K562 (cell line): ENCODE results near the gene TTBK2. TPM values are rescaled to one million over a fixed set of nuclear protein-coding genes. Genes with fewer than 3 reads are reported as not detected.

Experiments used
- ATAC-seq: fragments of 200-7000 bp; cut with Tn5 transposase; 3 replicates; pipeline ENCODE4 v1.9.1; 2020; ENCODE audit warnings: moderate library complexity
- BruUV-seq: library from RNA; stranded (reverse); fragments of 400-500 nt; replicated peaks from 2 replicates; lab custom pipeline; 2021; lab: Mats Ljungman, UMichigan
- CTCF ChIA-PET: fragments of 300-600 bp; formaldehyde crosslinking; extraction: SDS; loops from one replicate; lab custom pipeline; 2021; ENCODE audit warnings: low intra/inter-chr PET ratio; lab: Yijun Ruan, JAX
- POLR2A ChIA-PET: fragments of 300-600, 350-650 bp; sonication (Branson Sonifier 250); formaldehyde crosslinking; extraction: SDS; loops from one replicate; lab custom pipeline; 2021; ENCODE audit warnings: antibody characterized with exemption, inconsistent platforms; lab: Yijun Ruan, JAX
- DNase-seq, 4 experiments: peaks; one replicate each; pipeline versions ENCODE4 v3.0.0 to v3.0.0-alpha.2; 2011 to 2018; ENCODE audit warnings: low spot score in 3 of 4, mixed read lengths in 3 of 4; ENCODE audit errors: extremely low read depth in 1 of 4
- FAIRE-seq: peaks from 2 replicates; lab custom pipeline; 2011; peaks lifted over from hg19 to GRCh38; lab: Jason Lieb, UNC
- H2AFZ ChIP-seq: 2 replicates; pipeline ENCODE4 v1.6.0; 2011; ENCODE audit warnings: low read depth, low read length, control low read depth, inconsistent platforms
- H3K27ac ChIP-seq: fragments of 200-600 bp; 3 replicates; pipeline ENCODE4 v1.8.0; 2011; ENCODE audit warnings: low read depth, mild to moderate bottlenecking, control low read depth, inconsistent platforms, low read length, moderate library complexity, mixed read lengths; ENCODE audit errors: extremely low read depth
- H3K27me3 ChIP-seq, 2 experiments: fragments of 300-600 bp in 1 of 2; 2 replicates in 1 of 2; 3 replicates in 1 of 2; pipeline versions ENCODE4 v1.6.0 to v1.8.0; 2011; ENCODE audit warnings: inconsistent platforms in 2 of 2, low read length in 2 of 2, mild to moderate bottlenecking in 1 of 2, mixed read lengths in 1 of 2, moderate library complexity in 1 of 2; ENCODE audit not compliant: control insufficient read depth in 2 of 2, insufficient read depth in 2 of 2
- H3K36me3 ChIP-seq: fragments of 300-600 bp; 3 replicates; pipeline ENCODE4 v1.8.0; 2011; ENCODE audit warnings: mild to moderate bottlenecking, low read length, inconsistent platforms; ENCODE audit not compliant: control insufficient read depth, insufficient read depth
- H3K4me1 ChIP-seq, 2 experiments: fragments of 200-600 bp in 1 of 2; replicated peaks in 1 of 2; 2 replicates in 1 of 2; 3 replicates in 1 of 2; pipeline versions ENCODE4 v1.5.1 to v1.8.0; 2011; ENCODE audit warnings: inconsistent platforms in 2 of 2, low read length in 2 of 2, mild to moderate bottlenecking in 1 of 2, mixed read lengths in 1 of 2, moderate library complexity in 1 of 2; ENCODE audit not compliant: control insufficient read depth in 2 of 2, insufficient read depth in 2 of 2
- H3K4me2 ChIP-seq: 2 replicates; pipeline ENCODE4 v1.6.1; 2011; ENCODE audit warnings: low read length, control low read depth, inconsistent platforms, mixed read lengths; ENCODE audit not compliant: insufficient read depth
- H3K4me3 ChIP-seq: fragments of 200-600 bp; sonication (generic), shearing (Covaris generic); 2 replicates; pipeline ENCODE4 v1.5.1; 2016; ENCODE audit warnings: control low read depth, inconsistent platforms
- H3K79me2 ChIP-seq: fragments of 200-600 bp; 3 replicates; pipeline ENCODE4 v1.8.0; 2011; ENCODE audit warnings: low read length, inconsistent platforms; ENCODE audit not compliant: control insufficient read depth, insufficient read depth
- H3K9ac ChIP-seq, 2 experiments: 2 replicates each; pipeline versions ENCODE4 v1.6.0 to v1.6.1; 2011; ENCODE audit warnings: low read depth in 2 of 2, low read length in 2 of 2, control low read depth in 1 of 2, inconsistent platforms in 1 of 2, mild to moderate bottlenecking in 1 of 2, mixed read lengths in 1 of 2; ENCODE audit not compliant: insufficient read depth in 1 of 2
- H3K9me1 ChIP-seq: one replicate; pipeline ENCODE4 v1.6.0; 2011; ENCODE audit warnings: inconsistent platforms, mild to moderate bottlenecking, low read length, moderate library complexity; ENCODE audit not compliant: control insufficient read depth, insufficient read depth
- H3K9me3 ChIP-seq: replicated peaks from 2 replicates; pipeline ENCODE4 v1.5.1; 2011; ENCODE audit warnings: low read depth, low read length, inconsistent platforms; ENCODE audit not compliant: control insufficient read depth, insufficient read depth
- H4K20me1 ChIP-seq: replicated peaks from 2 replicates; pipeline ENCODE4 v1.6.1; 2011; ENCODE audit warnings: low read length, inconsistent platforms, mixed read lengths; ENCODE audit not compliant: control insufficient read depth, insufficient read depth
- HBP1 ChIP-seq: fragments of 450-650 bp; formaldehyde crosslinking; IDR thresholded peaks from 2 replicates; pipeline ENCODE4 v1.4.0; 2022; ENCODE audit warnings: missing genetic modification characterization
- HMGXB4 ChIP-seq: sonication (generic); formaldehyde crosslinking; IDR thresholded peaks from 2 replicates; pipeline ENCODE4 v1.8.1; 2023; ENCODE audit warnings: mild to moderate bottlenecking, missing genetic modification reagents
- NFIC ChIP-seq: fragments of 450-650 bp; IDR thresholded peaks from 2 replicates; pipeline ENCODE4 v1.6.1; 2017; ENCODE audit warnings: mild to moderate bottlenecking, inconsistent platforms
- ZBTB8A ChIP-seq: fragments of 450-650 bp; IDR thresholded peaks from 2 replicates; pipeline ENCODE4 v1.6.1; 2018; ENCODE audit warnings: mild to moderate bottlenecking, moderate library complexity; ENCODE audit not compliant: partially characterized antibody
- ZC3H4 ChIP-seq: sonication (generic); formaldehyde crosslinking; IDR thresholded peaks from 2 replicates; pipeline ENCODE4 v1.9.0; 2021; ENCODE audit warnings: missing genetic modification reagents, borderline replicate concordance
- WGBS: fragments of 100-300 bp; shearing (Covaris generic); methylation state at CpG from one replicate; pipeline ENCODE4 v1.1.6; 2016; ENCODE audit warnings: low coverage, mixed read lengths; ENCODE audit not compliant: insufficient coverage; ENCODE audit errors: missing lambda C conversion rate; 5-methylcytosine and 5-hydroxymethylcytosine counted together
- in situ Hi-C: fragments of 300-500 bp; cut with MboI; formaldehyde crosslinking; loops from 4 replicates; pipeline ENCODE4 v1.15.0; 2018; ENCODE audit warnings: inconsistent platforms, mixed read lengths
- intact Hi-C: fragments of 100-400 bp; cut with micrococcal nuclease; formaldehyde crosslinking; loops from 2 replicates; pipeline ENCODE4 v1.14.2; 2022
- polyA plus RNA-seq, 8 experiments: library from polyadenylated mRNA; depleted of rRNA in 4 of 8; stranded (reverse) in 5 of 8; unstranded in 3 of 8; fragments of >200 nt; fragmentation: Nextera tagmentation in 2 of 8; fragmentation: Illumina TruSeq in 1 of 8; extraction: Ambion mirVana in 2 of 8; extraction: Trizol in 1 of 8; gene quantifications; 2 replicates each; pipeline versions ENCODE4 v1.2.1 to v1.2.3, GENCODE V29; 2011 to 2014; ENCODE audit warnings: inconsistent platforms in 1 of 8, missing spikeins in 1 of 8
- total RNA-seq, 7 experiments: library from RNA; depleted of rRNA in 6 of 7; stranded (reverse); fragments of >200 nt in 6 of 7; fragmentation: Illumina TruSeq in 2 of 7; extraction: Trizol in 2 of 7; gene quantifications; 2 replicates each; pipeline versions ENCODE4 v1.2.1 to v1.2.3, GENCODE V29; 2011 to 2021; ENCODE audit warnings: low replicate concordance in 1 of 7
- TF ChIP-seq, protein P1 (sequence below): fragments of 250-450 bp; sonication (Bioruptor Pico); IDR thresholded peaks from 2 replicates; pipeline ENCODE4 v1.8.0; 2022; ENCODE audit warnings: inconsistent platforms, mild to moderate bottlenecking, moderate library complexity, borderline replicate concordance

TTBK2 gene
- total and polyA plus RNA-seq, 9 of the 15 experiments (the other 6 are each of a cell fraction or from before 2014, with no cell fraction given): 0.89 to 8.0 (median 4.8) TPM

DNA sequence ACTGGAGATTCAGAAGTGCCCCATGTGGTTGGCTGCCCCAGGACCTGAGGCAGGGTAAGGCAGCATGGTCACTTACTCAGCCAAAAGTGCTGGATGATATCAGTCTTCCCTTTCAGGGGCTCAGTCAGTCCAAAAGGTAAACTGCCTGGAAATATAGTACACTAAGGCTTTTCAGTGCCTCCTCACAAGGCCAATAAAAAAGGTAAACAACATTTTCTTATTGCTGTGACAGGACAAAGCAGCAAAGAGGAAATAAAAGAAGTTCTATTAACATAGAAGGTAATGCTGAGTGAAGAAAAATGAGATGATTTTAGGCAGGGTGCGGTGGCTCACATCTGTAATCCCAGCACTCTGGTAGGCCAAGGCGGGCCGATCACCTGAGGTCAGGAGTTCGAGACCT, 117.1 kb downstream of the TTBK2 start:
- no peaks in the 10 kb centered on the region for H4K20me1 ChIP-seq
- no peak overlapping the region for H2AFZ ChIP-seq
- H3K4me1 ChIP-seq: peaks cover 0 to 4% of the 10 kb centered on the region in 2 experiments; a peak in 1 of 5 replicates
- no peak for DNase-seq
- CTCF ChIA-PET: no interaction called here
- H3K79me2 ChIP-seq: no peaks in the 10 kb centered on the region
- no TSS peak for BruUV-seq
- no peak overlapping the region for H3K27ac ChIP-seq
- POLR2A ChIA-PET: no interaction called here
- in situ Hi-C loops (no loop called here), intact Hi-C loops (no loop called here)
- H3K36me3 ChIP-seq: 0 out of 3 replicates have a peak, but pooled peaks cover 2% of the 10 kb centered on the region
- 85% methylated on average over 4 of the region's 4 CpGs for WGBS
- H3K27me3 ChIP-seq: no peaks in the 10 kb centered on the region
- no peak overlapping the region for H3K4me3 ChIP-seq
- no peak overlapping the region for H3K9ac ChIP-seq
- H3K9me3 ChIP-seq: no peaks in the 10 kb centered on the region
- TF ChIP-seq NFIC (no peak), HBP1 (CRISPR knock-in tag) (no peak)
- FAIRE-seq: no peak
- no peaks in the 10 kb centered on the region for H3K9me1 ChIP-seq
- H3K4me2 ChIP-seq: no peak overlapping the region
- ATAC-seq: no peak

DNA sequence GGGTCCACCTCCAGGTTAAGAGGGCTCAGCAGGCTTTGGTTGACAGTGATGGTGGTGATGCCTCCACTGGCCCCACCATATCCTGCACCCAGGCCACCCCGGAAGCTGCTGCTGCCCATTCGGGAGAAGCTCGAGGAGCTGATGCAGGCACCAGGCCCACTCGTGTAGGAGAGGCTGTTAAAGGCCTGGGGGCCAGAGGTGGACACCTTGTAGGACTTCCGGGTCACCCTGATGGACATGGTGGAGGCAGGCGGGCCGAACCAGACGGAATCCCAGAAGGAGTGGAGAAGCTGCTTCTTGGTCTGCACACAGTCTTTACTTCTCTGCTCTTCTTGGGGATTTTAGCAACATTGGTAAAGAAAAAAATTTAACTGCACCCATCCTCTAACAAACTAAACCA, 118.4 kb downstream of the TTBK2 start:
- no peaks in the 10 kb centered on the region for H4K20me1 ChIP-seq
- TF ChIP-seq ZBTB8A (no peak), ZC3H4 (CRISPR knock-in tag) (no peak), HMGXB4 (CRISPR knock-in tag) (no peak)
- TF ChIP-seq, protein P1, sequence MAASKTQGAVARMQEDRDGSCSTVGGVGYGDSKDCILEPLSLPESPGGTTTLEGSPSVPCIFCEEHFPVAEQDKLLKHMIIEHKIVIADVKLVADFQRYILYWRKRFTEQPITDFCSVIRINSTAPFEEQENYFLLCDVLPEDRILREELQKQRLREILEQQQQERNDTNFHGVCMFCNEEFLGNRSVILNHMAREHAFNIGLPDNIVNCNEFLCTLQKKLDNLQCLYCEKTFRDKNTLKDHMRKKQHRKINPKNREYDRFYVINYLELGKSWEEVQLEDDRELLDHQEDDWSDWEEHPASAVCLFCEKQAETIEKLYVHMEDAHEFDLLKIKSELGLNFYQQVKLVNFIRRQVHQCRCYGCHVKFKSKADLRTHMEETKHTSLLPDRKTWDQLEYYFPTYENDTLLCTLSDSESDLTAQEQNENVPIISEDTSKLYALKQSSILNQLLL (CRISPR knock-in tag): no peak
- WGBS: 67% methylated on average over 8 of the region's 8 CpGs
- intact Hi-C loops (no loop called here), in situ Hi-C loops (no loop called here)
- H3K9me1 ChIP-seq: no peaks in the 10 kb centered on the region
- H3K4me1 ChIP-seq: peaks cover 0 to 4% of the 10 kb centered on the region in 2 experiments; a peak in 1 of 5 replicates
- H3K27ac ChIP-seq: no peak overlapping the region
- no peak overlapping the region for H3K4me3 ChIP-seq
- ATAC-seq: no peak
- H2AFZ ChIP-seq: no peak overlapping the region
- CTCF ChIA-PET: interaction anchor here (0.8 kb wide), 1 partner anchor 124 kb away, joined by 5 read pairs; no protein-coding TSS in a partner anchor
- no TSS peak for BruUV-seq
- POLR2A ChIA-PET: no interaction called here
- no peaks in the 10 kb centered on the region for H3K9me3 ChIP-seq
- no peak for FAIRE-seq
- no peaks in the 10 kb centered on the region for H3K79me2 ChIP-seq
- no peak overlapping the region for H3K9ac ChIP-seq
- H3K4me2 ChIP-seq: no peak overlapping the region
- DNase-seq: no peak
- H3K36me3 ChIP-seq: 0 out of 3 replicates have a peak, but pooled peaks cover 2% of the 10 kb centered on the region
- H3K27me3 ChIP-seq: no peaks in the 10 kb centered on the region
